Naive B cell (primary cell): ENCODE measurements around the gene DCAF12. TPM values are rescaled to one million over a fixed set of nuclear protein-coding genes. Genes with fewer than 3 reads are reported as not detected.
"Not testable (repeated sequence)": the region's sequence is repeated elsewhere in the genome, so short reads cannot be mapped to it uniquely, and the experiment has no call there.

ENCODE experiments used
- ATAC-seq, 2 donors: fragments of 150-1000 bp; cut with Tn5 transposase; 2 replicates each; pipeline ENCODE4 v1.10.0; 2021; ENCODE audit warnings: low read depth in 2 of 2, mild to moderate bottlenecking in 2 of 2, moderate library complexity in 2 of 2
- DNase-seq: peaks from one replicate; pipeline ENCODE4 v3.0.0; 2022
- H3K27ac Mint-ChIP-seq, 6 donors: one replicate each; pipeline ENCODE4 v1.8.0; 2020 to 2022; ENCODE audit warnings: mild to moderate bottlenecking in 6 of 6, mixed read lengths in 6 of 6, moderate library complexity in 5 of 6, inconsistent platforms in 2 of 6
- H3K27me3 Mint-ChIP-seq, 3 donors: one replicate each; pipeline ENCODE4 v1.8.0; 2021 to 2022; ENCODE audit warnings: mixed read lengths in 3 of 3, mild to moderate bottlenecking in 1 of 3
- H3K36me3 Mint-ChIP-seq, 2 donors: one replicate each; pipeline ENCODE4 v1.8.0; 2020 to 2022; ENCODE audit warnings: mixed read lengths in 2 of 2, inconsistent platforms in 1 of 2, mild to moderate bottlenecking in 1 of 2
- H3K4me1 Mint-ChIP-seq, 3 donors: one replicate each; pipeline ENCODE4 v1.8.0; 2020 to 2022; ENCODE audit warnings: mixed read lengths in 3 of 3, inconsistent platforms in 1 of 3, mild to moderate bottlenecking in 1 of 3, moderate library complexity in 1 of 3
- H3K4me3 Mint-ChIP-seq, 8 donors: one replicate each; pipeline ENCODE4 v1.8.0; 2020 to 2022; ENCODE audit warnings: mild to moderate bottlenecking in 8 of 8, mixed read lengths in 8 of 8, moderate library complexity in 8 of 8, inconsistent platforms in 2 of 8
- H3K9me3 Mint-ChIP-seq, 7 donors: one replicate each; pipeline ENCODE4 v1.8.0; 2020 to 2022; ENCODE audit warnings: mixed read lengths in 7 of 7, mild to moderate bottlenecking in 5 of 7, inconsistent platforms in 2 of 7, moderate library complexity in 1 of 7
- polyA plus RNA-seq, 6 donors: library from polyadenylated mRNA; unstranded; fragments of 300-500 nt; fragmentation: Illumina TruSeq; gene quantifications; one replicate each; pipeline ENCODE4 v1.2.3, GENCODE V29; 2021; ENCODE audit warnings: low read depth in 6 of 6

Gene DCAF12
- polyA plus RNA-seq, 6 donors from 2014 or later, result 0.39 to 1.1 (median 0.93) TPM; not detected in 1

DNA sequence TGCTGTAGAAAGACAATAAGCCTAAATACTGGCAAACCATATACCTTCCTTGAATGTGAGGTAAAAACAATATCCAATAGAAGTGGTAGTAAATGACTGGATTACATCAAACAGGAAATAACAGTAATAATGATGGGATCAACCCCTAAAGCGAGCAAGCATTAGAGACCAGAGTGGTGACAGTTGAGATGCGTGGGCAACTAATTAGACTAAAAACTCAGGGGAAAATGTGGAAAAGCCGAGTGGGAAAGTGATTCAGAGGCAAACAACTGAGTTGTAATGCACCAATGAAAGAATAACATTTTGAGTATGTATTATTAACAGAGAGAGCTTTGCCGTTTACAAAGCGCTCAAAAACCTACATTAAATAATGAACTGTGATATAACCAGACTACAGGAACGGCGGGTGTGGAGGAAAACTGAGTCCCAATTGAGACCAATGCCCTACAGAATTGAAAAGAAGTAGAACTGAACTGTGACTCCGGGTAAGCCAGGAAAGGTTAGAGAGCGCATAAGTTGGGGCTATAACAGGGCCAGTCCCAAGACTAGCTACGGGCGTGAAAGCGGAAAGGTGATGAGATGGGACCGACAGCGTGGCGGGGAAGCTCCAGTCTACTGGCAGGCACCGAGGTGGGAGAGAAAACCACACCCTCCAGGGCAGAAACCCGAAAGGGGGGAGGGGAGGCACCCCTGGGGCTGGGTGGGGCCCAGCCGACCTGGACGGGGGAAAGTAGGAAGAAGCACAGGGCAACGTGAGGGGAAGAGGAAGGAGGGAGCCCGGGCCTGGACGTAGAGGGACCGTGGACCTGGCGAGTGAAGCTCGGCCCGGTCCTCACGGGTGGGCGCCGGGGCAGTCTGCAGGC, 78.4 kb downstream of the DCAF12 start:
- Mint-ChIP-seq H3K36me3 (peaks cover 4 to 7% of the 10 kb centered on the region in 2 donors), H3K4me1 (peaks cover 20 to 33% (median 31%) of the 10 kb centered on the region in 3 donors), H3K4me3 (peak overlapping the region; percentile 94 to 100 (median 98)), H3K27me3 (peaks cover 0 to 15% (median 3%) of the 10 kb centered on the region in 3 donors), H3K27ac (peak overlapping the region; percentile 98 to 100 (median 98)), H3K9me3 (no peaks in the 10 kb centered on the region)
- DNase-seq, result peak; percentile 37
- peak; percentile 15 for ATAC-seq

DNA sequence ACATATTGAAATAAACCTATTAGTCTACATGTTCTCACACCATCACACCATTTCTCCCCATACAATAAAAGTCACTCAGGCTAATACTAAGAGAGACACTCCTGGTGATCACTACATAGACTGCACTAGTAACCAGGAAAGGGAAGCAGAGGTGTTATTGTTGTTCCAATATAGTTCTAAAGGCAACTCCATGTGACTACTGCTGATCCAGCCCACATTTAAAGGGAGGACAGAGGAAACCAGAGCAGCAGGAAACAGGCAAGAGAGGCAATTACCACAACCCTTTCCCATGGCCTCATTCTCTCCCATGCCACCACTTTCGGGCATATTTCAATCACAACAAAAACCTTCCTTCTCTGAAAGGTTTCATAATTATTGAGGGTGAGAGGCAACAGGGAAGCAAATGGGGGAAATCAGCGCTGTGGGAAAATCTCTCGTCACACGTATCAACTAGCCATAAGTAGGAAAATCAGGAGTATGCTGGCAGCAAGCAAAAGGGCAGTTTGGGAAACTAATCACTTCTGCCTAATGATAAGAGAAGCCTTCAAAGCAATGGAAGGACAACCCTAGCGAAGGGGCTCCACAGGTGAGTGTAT, 79.6 kb downstream of the DCAF12 start:
- no peak for ATAC-seq
- Mint-ChIP-seq H3K27me3 (peaks cover 0 to 11% (median 3%) of the 10 kb centered on the region in 3 donors), H3K4me1 (peaks cover 20 to 33% (median 31%) of the 10 kb centered on the region in 3 donors), H3K27ac (peak overlapping the region in 1 of 6 donors; percentile 38), H3K36me3 (peaks cover 4 to 7% of the 10 kb centered on the region in 2 donors), H3K9me3 (no peaks in the 10 kb centered on the region), H3K4me3 (peak overlapping the region in 6 of 8 donors; percentile 45 to 100 (median 80))
- no peak for DNase-seq

DNA sequence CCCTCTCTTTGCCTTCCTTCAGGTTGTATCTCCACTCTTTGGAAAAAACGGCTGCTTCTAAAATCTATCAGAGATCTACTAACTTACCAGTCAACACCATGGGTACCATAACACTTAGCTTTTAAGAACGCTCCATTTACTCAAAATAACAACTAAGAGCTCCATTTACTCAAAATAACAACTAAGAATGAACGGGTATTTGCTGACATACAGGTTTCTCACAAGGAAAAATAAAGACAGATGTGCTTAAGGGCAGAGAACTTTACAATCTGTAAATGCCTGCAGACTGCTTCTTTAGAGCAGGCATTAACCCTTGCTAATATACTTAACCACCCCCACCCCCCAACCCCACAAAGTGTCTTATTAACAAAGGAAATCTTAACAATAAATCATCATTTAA, 80.6 kb downstream of the DCAF12 start:
- DNase-seq (no peak), ATAC-seq (no peak)
- Mint-ChIP-seq H3K27me3 (peaks cover 0 to 5% (median 3%) of the 10 kb centered on the region in 3 donors), H3K9me3 (no peaks in the 10 kb centered on the region), H3K4me3 (no peak overlapping the region), H3K27ac (peak overlapping the region in 1 of 6 donors; percentile 82), H3K36me3 (peaks cover 4 to 7% of the 10 kb centered on the region in 2 donors), H3K4me1 (peaks cover 20 to 33% (median 31%) of the 10 kb centered on the region in 3 donors)

DNA sequence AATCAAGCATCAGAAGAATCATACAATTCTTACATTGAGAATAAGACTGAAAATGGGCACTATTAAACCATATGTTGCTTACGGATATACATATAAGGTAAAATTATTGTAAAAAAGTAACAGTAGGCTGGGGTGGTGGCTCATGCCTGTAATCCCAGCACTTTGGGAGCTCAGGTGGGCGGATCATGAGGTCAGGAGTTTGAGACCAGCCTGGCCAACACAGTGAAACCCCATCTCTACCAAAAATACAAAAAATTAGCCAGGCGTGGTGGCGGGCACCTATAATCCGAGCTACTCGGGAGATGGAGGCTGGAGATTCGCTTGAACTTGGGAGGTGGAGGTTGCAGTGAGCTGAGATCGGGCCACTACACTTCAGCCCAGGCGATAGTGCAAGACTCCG, 84.4 kb downstream of the DCAF12 start:
- not testable (repeated sequence) for ATAC-seq, H3K4me3 Mint-ChIP-seq, H3K27ac Mint-ChIP-seq, H3K27me3 Mint-ChIP-seq, H3K9me3 Mint-ChIP-seq, H3K36me3 Mint-ChIP-seq, DNase-seq
- H3K4me1 Mint-ChIP-seq, result peaks cover 9 to 15% (median 9%) of the 10 kb centered on the region in 3 donors

DNA sequence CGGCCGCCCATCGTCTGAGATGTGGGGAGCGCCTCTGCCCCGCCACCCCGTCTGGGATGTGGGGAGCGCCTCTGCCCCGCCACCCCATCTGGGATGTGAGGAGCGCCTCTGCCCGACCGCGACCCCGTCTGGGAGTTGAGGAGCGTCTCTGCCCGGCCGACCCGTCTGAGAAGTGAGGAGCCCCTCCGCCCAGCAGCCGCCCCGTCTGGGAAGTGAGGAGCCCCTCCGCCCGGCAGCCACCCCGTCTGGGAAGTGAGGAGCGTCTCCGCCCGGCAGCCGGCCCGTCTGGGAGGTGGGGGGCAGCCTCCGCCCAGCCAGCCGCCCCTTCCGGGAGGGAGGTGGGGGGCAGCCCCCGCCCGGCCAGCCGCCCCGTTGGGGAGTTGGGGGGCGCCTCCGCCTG, 87.6 kb downstream of the DCAF12 start:
- not testable (repeated sequence) for H3K27me3 Mint-ChIP-seq, H3K4me3 Mint-ChIP-seq, H3K27ac Mint-ChIP-seq, H3K9me3 Mint-ChIP-seq, H3K4me1 Mint-ChIP-seq, H3K36me3 Mint-ChIP-seq, ATAC-seq, DNase-seq

DNA sequence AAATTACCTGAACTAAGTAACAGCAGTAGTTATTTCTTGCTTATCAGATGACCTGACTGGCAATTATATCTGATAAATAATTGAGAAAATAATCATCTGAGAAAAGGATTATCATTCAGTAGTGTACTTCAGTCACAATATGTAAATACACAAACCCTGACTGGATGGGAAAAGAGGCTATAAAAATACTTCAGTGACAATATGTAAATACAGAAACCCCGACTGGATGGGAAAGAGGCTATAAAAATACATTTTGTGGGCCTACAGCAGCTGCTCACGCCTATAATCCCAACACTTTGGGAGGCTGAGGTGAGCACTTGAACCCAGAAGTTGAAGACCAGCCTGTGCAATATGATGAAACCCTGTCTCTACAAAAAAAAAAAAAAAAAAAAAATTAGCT, 88.9 kb downstream of the DCAF12 start:
- H3K27me3 Mint-ChIP-seq, result no peaks in the 10 kb centered on the region
- DNase-seq, result no peak
- peaks cover 0 to 5% of the 10 kb centered on the region in 2 donors for H3K36me3 Mint-ChIP-seq
- H3K27ac Mint-ChIP-seq, result no peak overlapping the region
- H3K4me1 Mint-ChIP-seq, result peaks cover 0 to 7% (median 0%) of the 10 kb centered on the region in 3 donors
- H3K4me3 Mint-ChIP-seq, result no peak overlapping the region
- ATAC-seq, result no peak
- H3K9me3 Mint-ChIP-seq, result no peaks in the 10 kb centered on the region

DNA sequence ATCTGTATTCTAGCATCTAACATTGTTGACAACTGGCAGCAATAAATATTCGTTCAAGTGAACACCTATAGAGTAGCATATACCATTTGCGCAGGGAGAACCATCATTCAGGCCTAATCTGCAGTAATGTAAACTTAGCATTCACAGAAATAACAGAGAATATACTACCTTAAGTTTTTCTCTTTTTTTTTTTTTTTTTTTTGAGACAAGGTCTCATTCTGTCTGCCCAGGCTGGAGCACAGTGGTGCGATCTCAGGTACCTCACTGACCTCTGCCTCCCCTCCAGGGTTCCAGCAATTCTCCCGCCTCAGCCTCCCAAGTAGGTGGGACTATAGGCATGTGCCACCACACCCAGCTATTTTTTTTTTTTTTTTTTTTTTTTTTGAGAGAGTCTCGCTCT, 89.9 kb downstream of the DCAF12 start:
- ATAC-seq (no peak), DNase-seq (no peak)
- H3K27me3 Mint-ChIP-seq, result no peaks in the 10 kb centered on the region
- no peak overlapping the region for H3K4me3 Mint-ChIP-seq
- H3K9me3 Mint-ChIP-seq, result peaks cover 0 to 3% (median 0%) of the 10 kb centered on the region in 7 donors
- no peak overlapping the region for H3K27ac Mint-ChIP-seq
- peaks cover 0 to 7% (median 5%) of the 10 kb centered on the region in 3 donors for H3K4me1 Mint-ChIP-seq
- H3K36me3 Mint-ChIP-seq, result peaks cover 0 to 5% of the 10 kb centered on the region in 2 donors

Other genes with a start within 250 kb of the DCAF12 start
- 10 to 100 TPM in 1 of 6 donors, 1 to 10 TPM in 5; 4.1 to 11.5 (median 7.7) TPM for gene UBAP2, start 77.8 kb downstream of the DCAF12 start, polyA plus RNA-seq
- 10 to 100 TPM; 18.1 to 35.3 (median 28.0) TPM for gene UBAP1, start 52.3 kb upstream of the DCAF12 start, polyA plus RNA-seq
- under 1 TPM in 5 of 6 donors, not detected in 1; 0.07 to 0.21 (median 0.12) TPM for gene KIF24, start 202.6 kb upstream of the DCAF12 start, polyA plus RNA-seq
- 10 to 100 TPM in 5 of 6 donors, 1 to 10 TPM in 1; 8.6 to 37.0 (median 20.0) TPM for gene NUDT2, start 202.9 kb upstream of the DCAF12 start, polyA plus RNA-seq